ENCODE measurements around the gene ACLY.
"Not testable (repeated sequence)": the region's sequence is repeated elsewhere in the genome, so short reads cannot be mapped to it uniquely, and the experiment has no call there.

ACLY gene

DNA sequence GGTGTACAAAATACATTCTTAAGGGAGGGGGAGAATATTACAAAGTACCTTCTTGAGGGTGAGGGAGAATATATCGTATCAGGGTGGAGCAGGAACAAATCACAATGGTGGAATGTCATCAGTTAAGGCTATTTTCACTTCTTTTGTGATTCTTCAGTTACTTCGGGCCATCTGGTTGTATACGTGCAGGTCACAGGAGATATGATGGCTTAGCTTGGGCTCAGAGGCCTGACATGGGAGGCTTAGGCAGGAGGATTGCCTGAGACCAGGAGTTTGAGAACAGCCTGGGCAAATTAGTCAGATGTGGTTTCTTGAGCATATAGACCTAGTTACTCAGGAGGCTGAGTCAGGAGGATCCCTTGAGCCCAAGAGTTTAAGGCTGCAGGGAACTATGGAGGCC lies 24.7 kb upstream of the ACLY start:
- no peak for DNase-seq
- intact Hi-C loops (cut with DNase I), result no loop called here

GRCh38 chr17:41942626-41943373 lies 24.0 kb upstream of the ACLY start:
- DNase-seq, result no peak

DNA sequence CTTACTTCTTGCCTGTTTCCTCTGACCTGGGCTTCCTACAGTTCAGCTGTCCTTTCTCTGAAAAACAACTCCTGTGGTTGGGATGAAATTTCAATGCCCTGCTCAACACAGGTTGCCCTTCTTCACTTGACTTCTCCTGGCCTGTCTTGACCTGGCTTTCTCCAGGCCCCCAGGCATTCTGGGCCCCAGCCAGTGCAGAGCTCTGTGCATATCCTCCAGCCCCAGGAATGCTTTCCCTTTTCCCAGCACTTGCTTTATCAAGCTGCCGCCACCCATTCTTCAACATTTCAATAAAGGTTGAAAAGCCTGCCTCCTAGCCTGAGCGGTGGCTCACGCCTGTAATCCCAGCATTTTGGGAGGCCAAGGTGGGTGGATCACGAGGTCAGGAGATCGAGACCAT lies 22.4 kb upstream of the ACLY start:
- intact Hi-C loops (cut with DNase I), result loop anchor here (2.0 kb wide), 1 partner anchor 16 kb away; no protein-coding TSS in a partner anchor
- DNase-seq, result no peak

More at GRCh38 chr17:41942626-41943373, 24.0 kb upstream of the ACLY start:
- intact Hi-C loops (cut with DNase I), result no loop called here

GRCh38 chr17:41939693-41940090 lies 20.9 kb upstream of the ACLY start:
- intact Hi-C loops (cut with DNase I), result loop anchor here (2.0 kb wide), 1 partner anchor 17 kb away; no protein-coding TSS in a partner anchor
- DNase-seq, result no peak

DNA sequence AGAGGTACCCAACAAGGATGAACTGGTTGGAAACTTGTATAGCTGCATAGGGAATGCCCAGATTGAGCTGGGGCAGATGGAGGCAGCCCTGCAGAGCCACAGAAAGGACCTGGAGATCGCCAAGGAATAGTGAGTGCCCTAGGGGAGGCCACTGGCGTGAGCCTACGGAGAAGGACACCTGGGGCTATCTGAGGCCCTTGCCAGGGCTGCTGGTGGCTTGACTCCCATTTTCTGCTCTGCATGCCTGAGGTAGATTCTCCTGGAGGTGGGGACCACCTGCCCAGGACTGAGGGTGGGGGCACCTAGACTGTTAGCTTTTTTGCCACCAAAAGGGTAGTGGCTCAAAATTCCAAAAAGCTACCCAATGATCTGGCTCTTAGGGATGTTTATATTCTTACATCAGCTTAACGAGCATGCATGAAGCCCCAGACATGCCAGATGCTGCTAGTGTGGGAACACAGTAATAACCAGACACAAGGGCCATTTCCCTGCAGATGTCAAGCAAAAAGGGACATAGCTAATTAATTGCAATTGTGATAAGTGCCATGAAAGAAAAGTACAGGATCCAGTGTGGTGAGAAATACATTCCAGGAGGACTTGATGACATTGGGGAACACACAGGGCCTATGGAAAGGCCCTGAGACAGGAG lies 20.4 kb upstream of the ACLY start:
- no peak for DNase-seq
- intact Hi-C loops (cut with DNase I), result no loop called here

DNA sequence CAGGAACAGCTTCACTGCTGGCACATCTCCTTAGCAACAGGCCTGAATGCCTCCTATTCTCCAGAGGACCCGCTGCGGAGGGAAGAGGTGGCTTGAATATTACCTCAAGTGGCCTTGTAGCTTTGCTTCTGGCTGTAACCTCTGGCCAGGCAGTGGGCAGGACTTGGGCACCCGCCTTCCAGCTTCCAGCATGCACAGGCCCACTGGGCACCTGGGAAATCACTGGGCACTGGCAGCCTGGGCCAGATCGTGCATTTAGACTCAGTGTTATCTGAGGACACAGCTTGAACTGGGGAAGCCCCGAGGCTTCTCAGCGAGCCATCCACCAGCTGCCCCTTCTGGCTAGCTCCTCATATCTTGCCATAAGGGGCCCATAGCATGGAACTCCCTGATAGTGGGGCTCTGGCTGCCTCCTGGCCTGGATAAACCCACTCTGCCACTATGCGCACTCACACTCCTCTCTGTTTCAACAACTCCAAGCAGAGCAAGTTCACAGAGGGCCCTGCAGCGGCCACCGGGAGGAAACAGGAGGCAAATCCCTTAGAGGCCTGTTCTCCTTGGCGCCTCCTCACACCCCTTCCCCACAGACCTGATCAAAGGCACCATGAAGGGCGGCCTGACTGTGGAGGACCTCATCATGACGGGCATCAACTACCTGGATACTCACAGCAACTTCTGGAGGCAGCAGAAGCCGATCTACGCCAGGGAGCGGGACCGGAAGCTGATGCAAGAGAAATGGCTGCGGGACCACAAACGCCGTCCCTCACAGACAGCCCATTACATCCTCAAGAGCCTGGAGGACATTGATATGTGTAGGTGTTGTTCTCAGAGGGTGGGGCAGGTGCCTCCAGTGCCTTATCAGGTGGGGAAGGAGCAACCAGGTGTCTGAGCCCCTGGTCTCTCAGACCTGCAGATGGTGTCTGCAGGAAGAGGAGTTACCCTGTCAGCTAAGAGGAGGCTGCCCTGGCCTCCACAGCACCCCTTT lies 19.5 kb upstream of the ACLY start:
- intact Hi-C loops (cut with DNase I), result no loop called here
- no peak for DNase-seq

DNA sequence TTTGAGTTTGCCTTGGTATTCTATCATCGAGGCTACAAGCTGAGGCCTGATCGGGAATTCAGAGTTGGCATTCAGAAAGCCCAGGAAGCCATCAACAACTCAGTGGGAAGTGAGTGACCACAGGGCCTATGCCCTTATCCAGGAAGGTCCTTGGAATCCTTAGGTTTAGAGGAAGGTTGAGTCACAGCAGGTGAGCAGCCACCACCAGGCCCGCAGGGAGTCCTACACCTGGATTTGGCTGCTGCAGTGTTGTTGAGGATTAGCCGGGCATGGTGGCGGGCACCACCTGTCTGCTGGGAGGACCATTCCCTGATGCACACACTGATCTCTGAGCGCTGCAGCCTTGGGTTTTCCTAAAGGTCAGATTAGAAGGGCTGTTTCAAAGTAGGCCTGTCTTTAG lies 16.9 kb upstream of the ACLY start:
- no peak for DNase-seq
- intact Hi-C loops (cut with DNase I), result no loop called here

GRCh38 chr17:41932816-41933389 lies 14.2 kb upstream of the ACLY start:
- no peak for DNase-seq
- intact Hi-C loops (cut with DNase I), result no loop called here

GRCh38 chr17:41931715-41932114 lies 13.0 kb upstream of the ACLY start:
- DNase-seq; intact Hi-C loops (cut with DNase I): not testable (repeated sequence)

DNA sequence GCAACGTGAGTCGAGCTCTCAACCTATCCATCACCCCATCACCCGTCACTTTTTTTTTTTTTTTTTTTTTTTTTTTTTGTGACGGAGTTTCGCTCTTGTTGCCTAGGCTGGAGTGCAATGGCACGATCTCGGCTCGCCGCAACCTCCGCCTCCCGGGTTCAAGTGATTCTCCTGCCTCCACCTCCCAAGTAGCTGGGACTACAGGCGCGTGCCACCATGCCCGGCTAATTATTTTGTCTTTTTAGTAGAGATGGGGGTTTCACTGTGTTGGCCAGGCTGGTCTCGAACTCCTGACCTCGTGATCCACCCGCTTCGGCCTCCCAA lies 12.0 kb upstream of the ACLY start:
- peak in 2 of 42 donors; percentile 14 to 15 for DNase-seq
- intact Hi-C loops (cut with DNase I), result not testable (repeated sequence)

GRCh38 chr17:41930009-41930832 lies 11.5 kb upstream of the ACLY start, which contains the start of gene ODAD4:
TSS of gene ODAD4 (plus strand) at chr17:41930617. CDS start at chr17:41930724, 107 bp downstream.
- peak; percentile 93 to 98 (median 96) for DNase-seq
- intact Hi-C loops (cut with DNase I), result no loop called here

DNA sequence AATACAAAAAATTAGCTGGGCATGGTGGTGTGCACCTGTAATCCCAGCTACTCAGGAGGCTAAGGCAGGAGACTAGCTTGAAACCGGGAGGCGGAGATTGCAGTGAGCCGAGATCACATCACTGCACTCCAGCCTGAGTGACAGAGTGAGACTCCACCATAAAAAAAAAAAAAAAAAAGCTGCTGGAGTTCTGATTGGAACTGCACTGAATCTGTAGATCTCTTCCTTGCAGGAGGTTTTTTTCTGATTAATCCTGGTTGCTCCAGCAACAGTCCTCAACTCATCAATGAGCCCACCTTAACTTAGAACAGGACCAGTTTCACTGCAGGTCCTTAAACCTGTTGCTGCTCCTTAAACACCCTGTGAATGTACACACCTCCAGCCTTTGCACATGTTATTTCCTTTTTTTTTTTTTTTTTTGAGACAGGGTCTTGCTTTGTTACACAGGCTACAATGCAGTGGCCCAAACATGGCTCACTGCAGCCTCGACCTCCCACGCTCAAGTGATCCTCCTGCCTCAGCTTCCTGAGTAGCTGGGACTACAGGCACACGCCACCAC lies 10.0 kb upstream of the ACLY start:
- intact Hi-C loops (cut with DNase I), result no loop called here
- DNase-seq, result no peak

DNA sequence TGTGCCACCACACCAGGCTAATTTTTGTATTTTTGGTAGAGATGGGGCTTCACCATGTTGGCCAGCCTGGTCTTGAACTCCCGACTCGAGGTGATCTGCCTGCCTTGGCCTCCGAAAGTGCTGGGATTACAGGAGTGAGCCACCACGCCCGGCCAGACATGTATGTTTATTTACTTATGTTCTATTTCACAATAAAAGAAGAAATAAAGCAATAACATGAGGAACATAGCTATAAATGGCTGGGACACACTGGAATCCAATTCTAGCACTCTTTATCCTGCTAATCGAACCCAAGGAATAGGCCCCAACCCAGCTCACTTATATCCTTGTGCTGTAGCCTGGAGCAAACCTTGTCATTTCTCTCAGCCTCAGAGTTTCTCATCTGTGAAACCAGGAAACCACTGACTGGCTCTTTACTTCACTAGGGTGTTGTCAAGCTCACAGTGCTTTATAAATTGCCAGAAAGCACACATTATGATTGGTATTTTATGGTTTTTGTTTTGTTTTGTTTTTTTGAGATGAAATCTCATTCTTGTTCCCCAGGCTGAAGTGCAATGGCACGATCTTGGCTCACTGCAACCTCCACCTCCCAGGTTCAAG lies 7.3 kb upstream of the ACLY start:
- intact Hi-C loops (cut with DNase I), result no loop called here

GRCh38 chr17:41920580-41920955 lies 1.8 kb upstream of the ACLY start:
- no peak for DNase-seq
- intact Hi-C loops (cut with DNase I), result no loop called here

More for the DNA sequence above, 7.3 kb upstream of the ACLY start:
- DNase-seq, result no peak

DNA sequence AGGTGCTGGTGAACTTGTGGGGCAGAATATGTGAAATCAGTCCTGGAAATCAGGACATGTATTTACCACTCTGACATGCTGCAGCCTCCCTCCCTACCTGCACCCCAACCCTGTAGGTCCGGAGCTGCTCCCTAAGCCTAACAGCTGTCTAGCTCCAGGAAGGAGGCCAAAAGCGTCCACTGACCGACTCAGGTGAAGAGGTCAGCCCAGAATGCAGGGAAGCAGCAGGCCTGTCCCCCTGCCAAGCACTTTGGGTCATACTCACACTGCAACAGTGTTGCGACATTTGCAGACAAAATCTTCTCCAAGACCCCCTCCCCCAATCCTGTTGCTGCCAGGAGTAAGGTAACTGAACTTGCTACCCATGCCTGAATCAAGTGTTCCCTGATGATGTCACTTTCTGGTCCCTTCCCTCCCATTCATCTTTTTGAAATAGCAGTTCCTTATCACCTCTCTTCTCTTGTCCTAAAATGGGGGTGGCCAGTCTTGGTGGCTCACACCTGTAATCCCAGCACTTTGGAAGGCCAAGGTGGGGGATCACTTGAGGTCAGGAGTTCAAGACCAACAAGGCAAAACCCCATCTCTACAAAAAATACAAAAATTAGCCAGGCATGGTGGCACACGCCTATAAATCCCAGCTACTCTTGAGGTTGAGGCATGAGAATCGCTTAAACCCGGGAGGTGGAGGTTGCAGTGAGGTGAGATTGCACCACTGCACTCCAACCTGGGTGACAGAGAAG lies 1.3 kb upstream of the ACLY start:
- intact Hi-C loops (cut with DNase I), result loop anchor here (10.0 kb wide), 1 partner anchor 55 kb away; the partner anchor contains the start of gene KLHL11
- no peak for DNase-seq

DNA sequence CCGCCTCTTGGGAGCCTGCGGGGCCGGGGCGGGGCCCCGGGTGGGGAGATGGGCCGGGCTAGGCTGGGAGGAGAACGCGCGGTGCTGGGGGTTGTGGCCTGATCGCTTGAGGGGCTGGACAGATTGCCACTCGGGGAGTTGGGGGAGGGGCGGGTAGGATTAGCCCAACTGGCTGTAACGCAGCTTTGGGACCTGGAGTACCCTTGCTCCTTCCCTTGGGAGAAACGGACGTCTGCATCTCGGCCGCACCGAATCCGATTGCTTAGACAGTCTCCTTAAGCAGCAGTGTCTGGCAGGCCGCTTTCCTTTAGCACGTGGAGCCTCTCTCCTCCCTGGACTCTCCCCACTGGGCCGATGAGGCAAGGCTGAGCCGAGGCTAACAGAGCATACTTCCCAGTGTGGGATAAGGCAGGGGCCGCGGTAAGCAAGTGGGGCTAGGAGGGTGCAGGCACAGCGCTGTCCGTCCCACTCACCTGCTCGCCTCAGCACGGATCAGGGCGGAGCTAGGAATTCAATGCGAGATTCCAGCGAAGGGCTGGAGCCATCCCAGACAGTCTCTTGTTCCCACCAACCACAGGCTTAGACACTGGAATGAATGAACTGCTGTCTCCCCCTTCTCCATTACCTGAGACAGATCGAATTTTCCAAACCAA lies 540 bp upstream of the ACLY start:
- intact Hi-C loops (cut with DNase I), result loop anchor here (10.0 kb wide), 1 partner anchor 54 kb away; the partner anchor contains the start of gene KLHL11
- DNase-seq, result peak in 32 of 42 donors; percentile 23 to 80 (median 59)

All from head of caudate nucleus (tissue), 42 donors.